GM20431 (cell line): ENCODE measurements around the gene GDF10.

Experiments
- in situ Hi-C: fragments of 300-500 bp; cut with MseI, MboI; formaldehyde crosslinking; loops from one replicate; pipeline ENCODE4 v1.15.0; 2020; ENCODE audit warnings: low sequenced_read_pairs; ENCODE audit not compliant: unreplicated experiment

The GDF10 gene

GRCh38 chr10:47326306-47326926 lies 26.4 kb downstream of the GDF10 start:
- in situ Hi-C loops = no loop called here

- in situ Hi-C loops = no loop called here
Measured at GRCh38 chr10:47326927-47327330, 26.9 kb downstream of the GDF10 start.

- in situ Hi-C loops = no loop called here
Measured at GRCh38 chr10:47329855-47330254, 29.9 kb downstream of the GDF10 start.

- in situ Hi-C loops = no loop called here
Measured at GRCh38 chr10:47330366-47330765, 30.4 kb downstream of the GDF10 start.

GRCh38 chr10:47330804-47331203 lies 30.8 kb downstream of the GDF10 start:
- in situ Hi-C loops = no loop called here

GRCh38 chr10:47331491-47331890 lies 31.5 kb downstream of the GDF10 start:
- in situ Hi-C loops = no loop called here

- in situ Hi-C loops = no loop called here
Measured at GRCh38 chr10:47331954-47332353, 32.0 kb downstream of the GDF10 start.

GRCh38 chr10:47332371-47332770 lies 32.4 kb downstream of the GDF10 start:
- in situ Hi-C loops = no loop called here

- in situ Hi-C loops = no loop called here
Measured at GRCh38 chr10:47332946-47333345, 32.9 kb downstream of the GDF10 start.

GRCh38 chr10:47333532-47333931 lies 33.5 kb downstream of the GDF10 start:
- in situ Hi-C loops = no loop called here

GRCh38 chr10:47334466-47335295 lies 34.7 kb downstream of the GDF10 start:
- in situ Hi-C loops = no loop called here

GRCh38 chr10:47335906-47336305 lies 35.9 kb downstream of the GDF10 start:
- in situ Hi-C loops = no loop called here

- in situ Hi-C loops = no loop called here
Measured at GRCh38 chr10:47336387-47337134, 36.6 kb downstream of the GDF10 start.

- in situ Hi-C loops = no loop called here
Measured at GRCh38 chr10:47337310-47337709, 37.3 kb downstream of the GDF10 start.

- in situ Hi-C loops = no loop called here
Measured at GRCh38 chr10:47339186-47339735, 39.3 kb downstream of the GDF10 start.

- in situ Hi-C loops = no loop called here
Measured at GRCh38 chr10:47339759-47340607, 40.0 kb downstream of the GDF10 start.

GRCh38 chr10:47340608-47341170 lies 40.7 kb downstream of the GDF10 start:
- in situ Hi-C loops = no loop called here

- in situ Hi-C loops = no loop called here
Measured at GRCh38 chr10:47344996-47345870, 45.2 kb downstream of the GDF10 start.
